Testis (tissue), 2 donors: Measurements from ENCODE around the gene MEF2B.

Experiments
- CTCF ChIP-seq, 3 experiments: fragments of 450-650 bp in 2 of 3; fragments of 200-600 bp in 1 of 3; sonication (generic) in 1 of 3; IDR thresholded peaks; one replicate each; pipeline ENCODE4 v1.5.1; 2016 to 2019; ENCODE audit warnings: antibody characterized with exemption in 3 of 3, mild to moderate bottlenecking in 2 of 3, moderate library complexity in 1 of 3
- POLR2A ChIP-seq: fragments of 450-650 bp; IDR thresholded peaks from one replicate; pipeline ENCODE4 v1.6.1; 2017; ENCODE audit warnings: antibody characterized with exemption, mild to moderate bottlenecking, moderate library complexity

- TF ChIP-seq CTCF (IDR thresholded peaks at IDR 0.05) (no peak), POLR2A (no peak)
Measured at GRCh38 chr19:19201697-19202630, 31.9 kb upstream of the MEF2B start.
